SK-N-SH (cell line): Measurements from ENCODE around the gene CHD5. TPM values are rescaled to one million over a fixed set of nuclear protein-coding genes. Genes with fewer than 3 reads are reported as not detected.

Experiments
- CTCF ChIA-PET: fragments of 300-600, 350-600 bp; formaldehyde crosslinking; extraction: SDS; loops from one replicate; lab custom pipeline; 2021; lab: Yijun Ruan, JAX
- POLR2A ChIA-PET: fragments of 350-600 bp; sonication (Branson Sonifier 250); formaldehyde crosslinking; extraction: SDS; loops from one replicate; lab custom pipeline; 2020; ENCODE audit warnings: antibody characterized with exemption, inconsistent platforms; lab: Yijun Ruan, JAX
- DNase-seq: peaks from one replicate; pipeline ENCODE4 v3.0.0; 2012
- H2AFZ ChIP-seq: fragments of 200-600 bp; sonication (generic); 2 replicates; pipeline ENCODE4 v1.8.1; 2016; ENCODE audit warnings: antibody characterized with exemption, mild to moderate bottlenecking, low read depth
- H3F3A ChIP-seq: fragments of 200-600 bp; sonication (generic); replicated peaks from 2 replicates; pipeline ENCODE3; 2016; ENCODE audit warnings: antibody characterized with exemption, mild to moderate bottlenecking; ENCODE audit not compliant: insufficient read depth
- H3K27ac ChIP-seq, 2 experiments: fragments of 200-500 bp in 1 of 2; fragments of 200-600 bp in 1 of 2; sonication (Bioruptor generic) in 1 of 2; sonication (generic), shearing (Covaris generic) in 1 of 2; 2 replicates each; pipeline versions ENCODE4 v1.5.1 to v1.6.1; 2014 to 2016; ENCODE audit warnings: low read depth in 2 of 2, inconsistent platforms in 1 of 2, low read length in 1 of 2, mild to moderate bottlenecking in 1 of 2, mixed read lengths in 1 of 2
- H3K27me3 ChIP-seq: fragments of 200-600 bp; sonication (generic), shearing (Covaris generic); 2 replicates; pipeline ENCODE4 v1.6.1; 2016; ENCODE audit warnings: mixed run types; ENCODE audit not compliant: insufficient read depth
- H3K36me3 ChIP-seq, 2 experiments: fragments of 200-500 bp in 1 of 2; fragments of 200-600 bp in 1 of 2; sonication (Bioruptor generic) in 1 of 2; sonication (generic) in 1 of 2; replicated peaks in 1 of 2; 2 replicates each; pipeline versions ENCODE3 to v1.5.1; 2014 to 2016; ENCODE audit warnings: low read length in 1 of 2, mild to moderate bottlenecking in 1 of 2; ENCODE audit not compliant: insufficient read depth in 2 of 2, control insufficient read depth in 1 of 2
- H3K4me1 ChIP-seq, 2 experiments: fragments of 200-500 bp in 1 of 2; fragments of 200-600 bp in 1 of 2; sonication (Bioruptor generic) in 1 of 2; sonication (generic), shearing (Covaris generic) in 1 of 2; 2 replicates each; pipeline versions ENCODE4 v1.5.1 to v1.6.1; 2014 to 2016; ENCODE audit warnings: low read depth in 1 of 2, low read length in 1 of 2, mixed run types in 1 of 2; ENCODE audit not compliant: insufficient read depth in 2 of 2, control insufficient read depth in 1 of 2
- H3K4me2 ChIP-seq: fragments of 200-600 bp; sonication (generic), shearing (Covaris generic); 2 replicates; pipeline ENCODE4 v1.6.1; 2017; ENCODE audit warnings: mixed run types
- H3K4me3 ChIP-seq, 2 experiments: fragments of 200-500 bp in 1 of 2; fragments of 200-600 bp in 1 of 2; sonication (Bioruptor generic) in 1 of 2; sonication (generic), shearing (Covaris generic) in 1 of 2; 2 replicates each; pipeline versions ENCODE4 v1.5.1 to v1.8.1; 2014 to 2016; ENCODE audit warnings: low read depth in 2 of 2, inconsistent platforms in 1 of 2, low read length in 1 of 2, mild to moderate bottlenecking in 1 of 2, mixed read lengths in 1 of 2, moderate library complexity in 1 of 2
- H3K79me2 ChIP-seq: fragments of 200-600 bp; sonication (generic); 2 replicates; pipeline ENCODE4 v1.8.1; 2017; ENCODE audit warnings: mild to moderate bottlenecking; ENCODE audit not compliant: insufficient read depth
- H3K9ac ChIP-seq: fragments of 200-600 bp; sonication (generic); 2 replicates; pipeline ENCODE4 v1.6.1; 2017; ENCODE audit warnings: mixed run types
- H3K9me2 ChIP-seq: fragments of 200-600 bp; sonication (generic); 2 replicates; pipeline ENCODE4 v1.6.1; 2017; ENCODE audit warnings: mixed run types
- H3K9me3 ChIP-seq: fragments of 200-600 bp; sonication (generic); 2 replicates; pipeline ENCODE4 v1.6.1; 2017; ENCODE audit warnings: mixed run types, mild to moderate bottlenecking, moderate library complexity
- H4K20me1 ChIP-seq: fragments of 200-600 bp; sonication (generic); 2 replicates; pipeline ENCODE4 v1.6.1; 2017; ENCODE audit warnings: mild to moderate bottlenecking, mixed run types; ENCODE audit not compliant: insufficient read depth
- CHD2 ChIP-seq: fragments of 150-350 bp; IDR thresholded peaks from 2 replicates; pipeline ENCODE4 v1.6.1; 2018; ENCODE audit warnings: low read length; ENCODE audit not compliant: partially characterized antibody
- ELF1 ChIP-seq: IDR thresholded peaks from 2 replicates; pipeline ENCODE4 v1.4.0; 2012
- EZH2phosphoT487 ChIP-seq: fragments of 200-600 bp; sonication (generic); IDR thresholded peaks from 2 replicates; pipeline ENCODE4 v1.6.1; 2017; ENCODE audit warnings: low read depth, mixed run types, mild to moderate bottlenecking, antibody characterized with exemption, moderate library complexity, borderline replicate concordance
- FOXM1 ChIP-seq: IDR thresholded peaks from 2 replicates; pipeline ENCODE4 v1.4.0; 2012; ENCODE audit warnings: low read depth, mild to moderate bottlenecking
- GABPA ChIP-seq: IDR thresholded peaks from 2 replicates; pipeline ENCODE4 v1.4.0; 2012; ENCODE audit warnings: low read depth, mild to moderate bottlenecking
- MAX ChIP-seq: IDR thresholded peaks from 2 replicates; pipeline ENCODE4 v1.4.0; 2012; ENCODE audit warnings: low read depth
- MXI1 ChIP-seq: IDR thresholded peaks from 2 replicates; pipeline ENCODE4 v1.6.1; 2012; ENCODE audit warnings: mild to moderate bottlenecking, low read depth, low read length, improper control_type of control experiment
- NFIC ChIP-seq: IDR thresholded peaks from 2 replicates; pipeline ENCODE4 v1.4.0; 2012; ENCODE audit warnings: borderline replicate concordance
- NRF1 ChIP-seq: IDR thresholded peaks from 2 replicates; pipeline ENCODE4 v1.6.1; 2012; ENCODE audit warnings: low read depth, mild to moderate bottlenecking, low read length
- POLR2AphosphoS5 ChIP-seq: IDR thresholded peaks from 2 replicates; pipeline ENCODE4 v1.6.1; 2012; ENCODE audit warnings: low read depth, low read length
- RAD21 ChIP-seq: IDR thresholded peaks from 2 replicates; pipeline ENCODE4 v1.6.1; 2012; ENCODE audit warnings: mild to moderate bottlenecking, low read length
- RFX5 ChIP-seq: IDR thresholded peaks from 2 replicates; pipeline ENCODE4 v1.6.1; 2012; ENCODE audit warnings: mild to moderate bottlenecking, improper control_type of control experiment, low read length
- RXRA ChIP-seq: IDR thresholded peaks from 2 replicates; pipeline ENCODE4 v1.4.0; 2012; ENCODE audit warnings: low read depth, mild to moderate bottlenecking, borderline replicate concordance
- SIN3A ChIP-seq: IDR thresholded peaks from 2 replicates; pipeline ENCODE4 v1.6.1; 2012; ENCODE audit warnings: low read depth, mild to moderate bottlenecking, low read length, moderate library complexity, borderline replicate concordance
- TEAD4 ChIP-seq: IDR thresholded peaks from 2 replicates; pipeline ENCODE4 v1.4.0; 2012; ENCODE audit warnings: mild to moderate bottlenecking, borderline replicate concordance; ENCODE audit not compliant: insufficient read depth
- YY1 ChIP-seq: IDR thresholded peaks from 2 replicates; pipeline ENCODE4 v1.4.0; 2012; ENCODE audit warnings: low read depth, mild to moderate bottlenecking
- ZBTB33 ChIP-seq: IDR thresholded peaks from 2 replicates; pipeline ENCODE4 v1.4.0; 2012; ENCODE audit warnings: low read depth, borderline replicate concordance
- WGBS: methylation state at CpG from one replicate; pipeline ENCODE4 v1.1.6; 2017; ENCODE audit warnings: low lambda C conversion rate; 5-methylcytosine and 5-hydroxymethylcytosine counted together
- polyA plus RNA-seq, 3 experiments: library from polyadenylated mRNA; depleted of rRNA; stranded (reverse); fragments of >200 nt; gene quantifications; 2 replicates each; pipeline ENCODE4 v1.2.3, GENCODE V29; 2012
- TF ChIP-seq, protein P1 (sequence below): IDR thresholded peaks from 2 replicates; pipeline ENCODE4 v1.6.1; 2012; ENCODE audit warnings: mild to moderate bottlenecking, low read depth, low read length, moderate library complexity
- TF ChIP-seq, protein P2 (sequence below): fragments of 150-350 bp; IDR thresholded peaks from 2 replicates; pipeline ENCODE4 v1.6.1; 2016; ENCODE audit warnings: mild to moderate bottlenecking, low read depth, low read length

The CHD5 gene
- polyA plus RNA-seq, 1 of the 3 experiments (the other 2 are of a cell fraction): 0.26 TPM

DNA sequence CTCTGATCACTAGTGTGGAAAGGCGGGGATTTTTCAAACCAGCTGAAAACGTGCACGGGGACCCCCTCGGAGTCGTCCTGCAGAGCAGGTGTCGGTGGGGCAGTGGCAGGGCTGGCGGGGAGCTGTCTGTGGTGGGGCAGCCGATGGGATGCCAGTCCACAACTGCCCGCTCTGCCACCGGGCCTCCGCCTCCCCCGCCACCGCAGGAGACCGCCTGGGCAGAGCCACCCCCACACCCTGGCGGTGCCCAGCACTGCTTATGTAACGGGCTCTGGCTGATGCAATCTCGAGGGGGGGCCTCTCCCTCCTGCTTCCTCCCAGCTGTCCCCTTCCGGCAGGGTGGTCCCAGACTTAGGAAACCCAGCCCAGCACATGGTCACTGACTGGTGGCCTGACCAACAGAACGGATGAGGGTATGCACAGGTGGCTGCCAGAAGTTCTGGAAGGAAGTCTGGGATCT, 9.3 kb downstream of the CHD5 start:
- no CpG with 5 or more reads among the region's 19 CpGs for WGBS

DNA sequence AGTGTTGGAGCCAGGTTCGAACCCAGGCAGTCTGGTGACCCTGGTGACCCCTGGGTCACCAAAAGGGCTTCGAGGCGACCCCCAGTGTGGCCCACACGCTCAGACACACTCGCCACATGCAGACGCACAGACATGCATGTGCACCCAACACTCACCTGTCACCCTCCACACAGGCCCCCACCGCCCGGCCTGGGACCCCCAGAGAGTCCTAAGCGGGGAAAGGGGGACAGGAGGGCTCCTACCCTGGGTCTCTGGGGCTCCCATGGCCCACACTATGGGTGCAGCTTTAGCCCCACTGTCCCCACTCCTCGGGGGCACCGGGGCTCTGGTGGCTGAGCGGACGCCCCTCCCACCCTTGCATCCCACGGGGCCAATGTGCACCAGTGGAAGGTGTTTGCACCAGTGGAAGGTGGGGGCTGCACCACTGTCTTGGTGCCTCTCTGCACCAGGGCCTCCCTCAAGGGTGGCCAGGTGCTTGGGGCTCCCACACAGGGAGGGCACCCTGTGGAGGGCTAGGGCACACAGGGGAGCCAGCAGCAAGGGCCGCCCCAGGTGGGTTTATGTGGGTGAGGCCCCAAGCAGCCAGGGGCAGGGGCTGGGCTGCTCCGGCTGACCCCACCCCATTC, 9.9 kb downstream of the CHD5 start:
- Histone ChIP-seq H3K9ac (no peak overlapping the region), H3K9me3 (no peaks in the 10 kb centered on the region), H3K27ac (no peak overlapping the region), H3K9me2 (no peaks in the 10 kb centered on the region), H3K4me1 (peaks cover 0 to 16% of the 10 kb centered on the region in 2 experiments; a peak in 1 of 4 replicates), H3K4me3 (no peak overlapping the region), H3K36me3 (no peaks in the 10 kb centered on the region), H3K4me2 (no peak overlapping the region), H3K79me2 (no peaks in the 10 kb centered on the region), H2AFZ (no peak overlapping the region), H3F3A (no peaks in the 10 kb centered on the region), H3K27me3 (no peaks in the 10 kb centered on the region), H4K20me1 (no peaks in the 10 kb centered on the region)
- WGBS: 42% methylated on average over 9 of the region's 16 CpGs
- DNase-seq: no peak
- CTCF ChIA-PET: interaction anchor here (1.1 to 4.0 kb wide), 11 partner anchors 9 to 117 kb away, joined by 3 to 57 read pairs (median 8); no protein-coding TSS in a partner anchor
- POLR2A ChIA-PET: no interaction called here
- TF ChIP-seq RXRA (no peak), NFIC (no peak), POLR2AphosphoS5 (no peak), FOXM1 (no peak), YY1 (no peak), ELF1 (no peak), GABPA (no peak), CHD2 (no peak), MAX (no peak), SIN3A (no peak), RFX5 (no peak)
- TF ChIP-seq, protein P1, sequence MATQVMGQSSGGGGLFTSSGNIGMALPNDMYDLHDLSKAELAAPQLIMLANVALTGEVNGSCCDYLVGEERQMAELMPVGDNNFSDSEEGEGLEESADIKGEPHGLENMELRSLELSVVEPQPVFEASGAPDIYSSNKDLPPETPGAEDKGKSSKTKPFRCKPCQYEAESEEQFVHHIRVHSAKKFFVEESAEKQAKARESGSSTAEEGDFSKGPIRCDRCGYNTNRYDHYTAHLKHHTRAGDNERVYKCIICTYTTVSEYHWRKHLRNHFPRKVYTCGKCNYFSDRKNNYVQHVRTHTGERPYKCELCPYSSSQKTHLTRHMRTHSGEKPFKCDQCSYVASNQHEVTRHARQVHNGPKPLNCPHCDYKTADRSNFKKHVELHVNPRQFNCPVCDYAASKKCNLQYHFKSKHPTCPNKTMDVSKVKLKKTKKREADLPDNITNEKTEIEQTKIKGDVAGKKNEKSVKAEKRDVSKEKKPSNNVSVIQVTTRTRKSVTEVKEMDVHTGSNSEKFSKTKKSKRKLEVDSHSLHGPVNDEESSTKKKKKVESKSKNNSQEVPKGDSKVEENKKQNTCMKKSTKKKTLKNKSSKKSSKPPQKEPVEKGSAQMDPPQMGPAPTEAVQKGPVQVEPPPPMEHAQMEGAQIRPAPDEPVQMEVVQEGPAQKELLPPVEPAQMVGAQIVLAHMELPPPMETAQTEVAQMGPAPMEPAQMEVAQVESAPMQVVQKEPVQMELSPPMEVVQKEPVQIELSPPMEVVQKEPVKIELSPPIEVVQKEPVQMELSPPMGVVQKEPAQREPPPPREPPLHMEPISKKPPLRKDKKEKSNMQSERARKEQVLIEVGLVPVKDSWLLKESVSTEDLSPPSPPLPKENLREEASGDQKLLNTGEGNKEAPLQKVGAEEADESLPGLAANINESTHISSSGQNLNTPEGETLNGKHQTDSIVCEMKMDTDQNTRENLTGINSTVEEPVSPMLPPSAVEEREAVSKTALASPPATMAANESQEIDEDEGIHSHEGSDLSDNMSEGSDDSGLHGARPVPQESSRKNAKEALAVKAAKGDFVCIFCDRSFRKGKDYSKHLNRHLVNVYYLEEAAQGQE: no peak

More for the DNA sequence above, 9.3 kb downstream of the CHD5 start:
- DNase-seq: no peak
- no peaks in the 10 kb centered on the region for H4K20me1 ChIP-seq
- TF ChIP-seq SIN3A (no peak), CHD2 (no peak), TEAD4 (no peak), RAD21 (no peak), MXI1 (no peak), RFX5 (no peak), ZBTB33 (no peak), POLR2AphosphoS5 (no peak), NRF1 (no peak), EZH2phosphoT487 (no peak), GABPA (no peak)
- TF ChIP-seq, protein P2, sequence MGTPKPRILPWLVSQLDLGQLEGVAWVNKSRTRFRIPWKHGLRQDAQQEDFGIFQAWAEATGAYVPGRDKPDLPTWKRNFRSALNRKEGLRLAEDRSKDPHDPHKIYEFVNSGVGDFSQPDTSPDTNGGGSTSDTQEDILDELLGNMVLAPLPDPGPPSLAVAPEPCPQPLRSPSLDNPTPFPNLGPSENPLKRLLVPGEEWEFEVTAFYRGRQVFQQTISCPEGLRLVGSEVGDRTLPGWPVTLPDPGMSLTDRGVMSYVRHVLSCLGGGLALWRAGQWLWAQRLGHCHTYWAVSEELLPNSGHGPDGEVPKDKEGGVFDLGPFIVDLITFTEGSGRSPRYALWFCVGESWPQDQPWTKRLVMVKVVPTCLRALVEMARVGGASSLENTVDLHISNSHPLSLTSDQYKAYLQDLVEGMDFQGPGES: no peak
- H3K4me1 ChIP-seq: peaks cover 0 to 16% of the 10 kb centered on the region in 2 experiments; a peak in 1 of 4 replicates
- no peaks in the 10 kb centered on the region for H3K9me3 ChIP-seq
- H2AFZ ChIP-seq: no peak overlapping the region
- H3K36me3 ChIP-seq: no peaks in the 10 kb centered on the region
- no peaks in the 10 kb centered on the region for H3F3A ChIP-seq
- CTCF ChIA-PET: interaction anchor here (0.6 to 4.0 kb wide), 27 partner anchors 8 to 136 kb away, joined by 3 to 57 read pairs (median 6); no protein-coding TSS in a partner anchor
- no peaks in the 10 kb centered on the region for H3K79me2 ChIP-seq
- H3K9me2 ChIP-seq: no peaks in the 10 kb centered on the region
- no peak overlapping the region for H3K4me3 ChIP-seq
- POLR2A ChIA-PET: no interaction called here
- H3K27me3 ChIP-seq: no peaks in the 10 kb centered on the region
- no peak overlapping the region for H3K27ac ChIP-seq
- no peak overlapping the region for H3K9ac ChIP-seq
- no peak overlapping the region for H3K4me2 ChIP-seq
